Measurements from ENCODE around the gene PEPD.

The PEPD gene

DNA sequence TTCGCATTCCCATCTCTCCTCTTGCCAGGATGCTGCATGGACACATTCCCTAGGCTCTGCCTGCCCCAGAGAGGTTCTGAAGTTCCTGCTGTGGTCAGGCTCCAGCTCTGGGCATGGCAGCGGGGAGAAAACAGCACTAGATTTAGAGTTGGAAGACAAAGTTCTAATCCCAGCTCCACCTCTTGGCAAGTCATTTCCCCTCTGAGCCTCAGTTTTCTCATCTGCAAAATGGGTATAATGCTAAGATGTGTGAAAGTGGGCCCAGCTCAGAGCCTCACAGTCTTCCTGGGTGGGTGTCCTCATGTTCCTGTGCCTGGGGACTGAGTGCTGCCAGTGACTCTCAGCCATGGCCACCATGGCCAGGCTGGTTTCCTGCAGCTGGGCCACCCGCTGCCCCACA lies 9.6 kb downstream of the PEPD start:
- no peak overlapping the region for H3K4me3 Mint-ChIP-seq
- H3K9me3 Mint-ChIP-seq: no peaks in the 10 kb centered on the region
- no peak for DNase-seq (ENCODE audit: low spot score in 2 of 2)
- H3K4me1 Mint-ChIP-seq: peaks cover 11% of the 10 kb centered on the region
- peaks cover 10% of the 10 kb centered on the region for H3K36me3 Mint-ChIP-seq
- ATAC-seq (ENCODE audit: low read depth): no peak
- no peaks in the 10 kb centered on the region for H3K27me3 Mint-ChIP-seq
- no peak overlapping the region for H3K27ac Mint-ChIP-seq

DNA sequence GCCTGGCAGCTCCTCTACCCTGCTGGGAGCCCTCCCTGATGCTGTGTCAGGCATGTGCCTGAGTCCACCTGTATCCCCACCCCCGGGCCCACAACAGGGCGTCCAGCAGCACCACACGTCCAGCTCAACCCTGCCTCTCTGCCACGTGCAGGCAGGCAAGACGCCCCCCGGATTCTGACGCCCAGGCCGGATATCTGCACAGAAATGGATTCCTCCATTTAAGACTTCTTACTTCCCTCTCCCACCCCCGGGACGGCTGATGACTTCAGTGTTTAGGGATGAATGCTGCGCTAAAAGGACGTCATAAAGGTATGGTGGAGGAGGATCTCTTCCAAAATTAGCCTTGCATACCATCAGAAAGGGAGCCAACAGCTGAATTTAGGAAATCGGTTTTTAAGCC lies 10.2 kb downstream of the PEPD start:
- ATAC-seq (ENCODE audit: low read depth) (no peak), DNase-seq (ENCODE audit: low spot score in 2 of 2) (no peak)
- H3K4me1 Mint-ChIP-seq: peaks cover 12% of the 10 kb centered on the region
- no peaks in the 10 kb centered on the region for H3K27me3 Mint-ChIP-seq
- H3K36me3 Mint-ChIP-seq: peaks cover 10% of the 10 kb centered on the region
- no peak overlapping the region for H3K27ac Mint-ChIP-seq
- H3K4me3 Mint-ChIP-seq: no peak overlapping the region
- H3K9me3 Mint-ChIP-seq: no peaks in the 10 kb centered on the region

DNA sequence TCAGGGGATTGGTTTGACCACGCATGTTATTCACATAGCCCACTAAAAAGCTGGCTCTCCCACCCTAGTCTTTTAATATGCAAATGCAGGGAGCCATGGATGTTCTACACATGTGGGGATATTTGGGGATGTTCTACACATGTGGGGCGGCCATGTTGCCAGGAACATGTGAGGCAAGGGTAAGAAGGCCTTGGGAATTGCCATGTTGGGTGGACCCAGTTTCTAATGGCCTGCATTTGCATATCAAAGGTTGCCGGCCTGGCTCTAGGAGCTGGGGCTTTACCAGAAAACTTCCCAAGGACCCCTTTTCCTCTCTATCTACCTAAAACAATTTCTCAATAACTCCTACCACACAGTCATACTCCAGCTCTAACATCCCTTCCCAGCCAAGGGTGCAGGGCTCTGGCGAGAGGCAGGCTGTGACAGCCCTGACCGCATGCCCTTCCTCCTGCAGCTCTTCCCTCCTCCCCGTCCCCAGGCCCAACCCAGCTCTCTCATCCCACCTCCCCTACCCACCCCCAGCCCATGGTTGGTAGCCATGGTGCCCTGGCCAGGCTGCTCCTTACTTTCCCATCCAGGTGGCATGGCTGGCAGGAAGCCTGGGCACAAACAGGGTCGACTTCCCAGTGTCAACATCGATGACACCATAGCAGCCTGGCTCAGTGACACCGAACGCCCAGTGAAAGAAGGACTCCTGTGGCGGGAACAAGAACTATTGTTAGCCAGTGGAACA lies 11.0 kb downstream of the PEPD start:
- Mint-ChIP-seq H3K4me3 (no peak overlapping the region), H3K4me1 (peaks cover 17% of the 10 kb centered on the region), H3K36me3 (peaks cover 14% of the 10 kb centered on the region), H3K27me3 (no peaks in the 10 kb centered on the region), H3K27ac (no peak overlapping the region), H3K9me3 (no peaks in the 10 kb centered on the region)
- ATAC-seq (ENCODE audit: low read depth): no peak
- no peak for DNase-seq (ENCODE audit: low spot score in 2 of 2)

DNA sequence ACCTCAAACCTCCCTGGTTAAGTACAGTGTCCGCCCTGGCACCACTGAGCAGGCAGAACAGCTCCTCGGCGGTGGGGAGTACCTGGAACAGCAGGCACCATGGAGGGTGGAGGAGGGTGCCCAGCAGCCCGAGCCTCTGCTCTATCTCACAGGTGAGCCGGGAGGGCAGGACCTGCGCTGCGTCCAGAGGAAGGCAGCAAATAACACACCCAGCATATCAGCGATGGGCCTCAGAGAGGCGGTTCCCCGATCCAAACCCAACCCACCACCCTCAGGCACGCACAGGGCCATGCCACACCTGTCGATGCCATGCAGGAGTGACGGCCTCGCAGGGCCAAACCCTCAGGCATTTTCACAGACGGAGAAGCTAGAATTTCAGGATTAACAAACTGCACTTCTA lies 11.8 kb downstream of the PEPD start:
- Mint-ChIP-seq H3K4me3 (no peak overlapping the region), H3K27ac (no peak overlapping the region), H3K4me1 (peaks cover 14% of the 10 kb centered on the region), H3K36me3 (peaks cover 15% of the 10 kb centered on the region), H3K9me3 (no peaks in the 10 kb centered on the region), H3K27me3 (no peaks in the 10 kb centered on the region)
- ATAC-seq (ENCODE audit: low read depth) (no peak), DNase-seq (ENCODE audit: low spot score in 2 of 2) (no peak)

DNA sequence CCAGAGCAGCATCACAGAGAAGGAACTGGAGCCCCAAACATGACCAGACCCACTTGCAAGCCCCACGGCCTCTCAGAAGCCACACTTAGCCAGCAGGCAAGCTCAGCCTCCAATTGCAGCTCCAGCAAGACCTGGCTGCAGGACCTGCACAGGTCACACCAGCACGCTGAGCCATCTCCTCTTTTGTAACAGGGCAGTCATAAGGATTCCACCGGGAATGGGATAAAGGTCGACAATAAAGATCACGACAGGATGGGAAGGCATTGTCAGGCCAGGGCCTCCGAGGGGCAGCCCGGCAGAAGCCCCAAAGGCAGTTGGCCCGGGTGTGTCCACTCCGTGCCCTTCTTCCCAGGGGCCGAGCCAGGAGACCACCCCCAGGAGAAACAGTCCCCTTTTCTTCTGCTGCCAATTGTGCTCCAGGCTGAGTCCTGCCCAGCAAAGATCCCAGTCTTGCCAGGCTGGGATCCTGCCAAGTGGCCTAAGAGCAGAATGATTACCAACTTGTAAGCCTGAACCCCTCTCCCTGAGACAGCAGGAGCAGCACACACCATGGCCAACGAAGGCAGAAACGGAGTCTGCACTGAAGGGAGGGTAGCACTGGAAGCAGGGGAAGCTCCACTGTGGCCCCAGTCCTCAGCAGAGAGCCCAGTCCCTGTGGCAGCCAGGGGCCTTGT lies 12.5 kb downstream of the PEPD start:
- no peak overlapping the region for H3K27ac Mint-ChIP-seq
- H3K9me3 Mint-ChIP-seq: no peaks in the 10 kb centered on the region
- no peak for DNase-seq (ENCODE audit: low spot score in 2 of 2)
- no peak for ATAC-seq (ENCODE audit: low read depth)
- H3K36me3 Mint-ChIP-seq: peaks cover 15% of the 10 kb centered on the region
- peaks cover 12% of the 10 kb centered on the region for H3K4me1 Mint-ChIP-seq
- no peaks in the 10 kb centered on the region for H3K27me3 Mint-ChIP-seq
- no peak overlapping the region for H3K4me3 Mint-ChIP-seq

DNA sequence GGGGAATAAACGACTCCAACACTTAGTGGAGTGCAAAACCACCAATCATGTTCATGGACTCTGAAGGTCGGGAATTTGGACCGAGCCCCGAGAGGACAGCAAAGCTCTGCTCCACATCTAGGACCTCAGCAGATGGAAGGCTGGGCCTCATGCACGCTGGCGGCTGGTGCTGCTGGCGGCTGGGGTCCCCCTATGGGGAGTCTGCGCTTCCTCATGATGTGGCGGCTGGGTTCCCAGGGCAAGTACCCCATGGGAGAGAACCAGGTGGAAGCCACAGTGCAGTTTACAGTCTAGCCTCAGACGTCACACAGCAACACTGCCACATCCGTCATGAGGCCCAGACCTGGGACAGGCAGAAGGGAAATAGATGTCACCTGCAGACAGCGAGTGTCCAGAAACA lies 13.2 kb downstream of the PEPD start:
- H3K36me3 Mint-ChIP-seq: peaks cover 15% of the 10 kb centered on the region
- ATAC-seq (ENCODE audit: low read depth) (no peak), DNase-seq (ENCODE audit: low spot score in 2 of 2) (no peak)
- no peak overlapping the region for H3K4me3 Mint-ChIP-seq
- H3K27me3 Mint-ChIP-seq: no peaks in the 10 kb centered on the region
- no peaks in the 10 kb centered on the region for H3K9me3 Mint-ChIP-seq
- H3K4me1 Mint-ChIP-seq: peaks cover 10% of the 10 kb centered on the region
- H3K27ac Mint-ChIP-seq: no peak overlapping the region

DNA sequence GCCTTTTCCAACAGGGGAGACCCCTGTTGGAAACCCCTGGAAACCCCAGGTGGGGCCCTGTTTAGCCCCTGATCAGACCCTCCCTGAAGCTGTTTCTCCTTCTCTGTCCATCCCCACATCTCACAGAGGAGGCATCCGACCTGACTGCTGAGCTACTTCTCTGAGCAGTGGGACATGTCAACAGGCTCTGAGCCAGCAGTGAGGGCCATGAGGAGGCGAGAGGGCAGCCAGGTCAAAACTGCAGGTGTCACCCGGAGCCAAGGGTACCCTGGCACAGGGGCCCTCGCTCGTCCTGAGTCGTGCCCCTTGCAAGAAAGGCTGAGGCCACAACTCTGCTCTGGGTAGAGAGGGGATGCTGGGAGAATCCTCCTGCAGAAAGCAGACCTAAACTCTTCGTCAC lies 13.6 kb downstream of the PEPD start:
- H3K4me3 Mint-ChIP-seq: no peak overlapping the region
- H3K27me3 Mint-ChIP-seq: no peaks in the 10 kb centered on the region
- peaks cover 15% of the 10 kb centered on the region for H3K36me3 Mint-ChIP-seq
- DNase-seq (ENCODE audit: low spot score in 2 of 2) (no peak), ATAC-seq (ENCODE audit: low read depth) (no peak)
- H3K4me1 Mint-ChIP-seq: peaks cover 10% of the 10 kb centered on the region
- no peaks in the 10 kb centered on the region for H3K9me3 Mint-ChIP-seq
- H3K27ac Mint-ChIP-seq: no peak overlapping the region

DNA sequence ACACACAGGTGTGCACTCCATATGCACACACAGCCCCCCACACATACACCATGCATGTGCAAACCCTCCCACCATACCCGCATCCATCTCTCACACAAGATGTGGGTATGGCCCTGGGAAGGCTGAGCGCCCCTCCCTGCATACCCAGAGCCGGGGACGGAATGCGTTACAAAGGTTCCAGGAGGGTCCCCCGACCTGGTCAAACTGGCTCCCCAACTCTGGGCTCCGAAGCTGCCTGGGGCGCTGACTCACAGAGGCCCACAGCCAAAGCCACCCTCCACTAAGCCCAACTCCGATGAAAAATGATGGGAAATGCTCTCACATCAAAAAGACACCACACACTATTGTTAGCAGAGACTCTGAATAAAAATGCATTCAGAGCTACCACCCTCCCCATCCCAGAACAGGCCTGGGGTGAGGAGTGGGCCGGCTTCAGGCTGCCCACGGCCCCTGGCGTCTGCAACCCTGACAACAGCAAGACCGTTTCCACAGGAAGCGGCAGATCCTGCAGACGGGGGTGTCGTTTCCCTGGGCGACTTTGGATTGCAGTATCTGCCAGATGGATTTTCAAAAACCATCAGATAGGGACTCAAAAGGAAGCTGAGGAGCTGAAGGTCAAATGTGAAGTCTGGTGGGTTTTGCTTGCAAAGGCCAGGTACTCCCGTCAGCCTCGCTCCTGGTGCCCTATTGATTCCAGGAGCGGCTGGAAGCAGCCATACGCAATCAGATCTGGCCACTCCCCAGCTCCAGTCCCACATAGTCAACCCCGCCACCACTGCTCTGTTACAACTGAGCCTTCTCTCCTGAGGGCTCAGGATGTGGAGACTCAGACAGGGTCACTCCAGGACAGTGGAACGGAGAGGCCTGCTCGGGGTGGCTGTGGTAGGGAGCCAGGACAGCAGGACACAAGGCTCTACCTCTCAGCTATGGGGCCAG lies 14.3 kb downstream of the PEPD start:
- Mint-ChIP-seq H3K27ac (no peak overlapping the region), H3K27me3 (no peaks in the 10 kb centered on the region), H3K9me3 (no peaks in the 10 kb centered on the region), H3K4me3 (no peak overlapping the region), H3K4me1 (peaks cover 10% of the 10 kb centered on the region), H3K36me3 (peaks cover 15% of the 10 kb centered on the region)
- ATAC-seq (ENCODE audit: low read depth) (no peak), DNase-seq (ENCODE audit: low spot score in 2 of 2) (no peak)

DNA sequence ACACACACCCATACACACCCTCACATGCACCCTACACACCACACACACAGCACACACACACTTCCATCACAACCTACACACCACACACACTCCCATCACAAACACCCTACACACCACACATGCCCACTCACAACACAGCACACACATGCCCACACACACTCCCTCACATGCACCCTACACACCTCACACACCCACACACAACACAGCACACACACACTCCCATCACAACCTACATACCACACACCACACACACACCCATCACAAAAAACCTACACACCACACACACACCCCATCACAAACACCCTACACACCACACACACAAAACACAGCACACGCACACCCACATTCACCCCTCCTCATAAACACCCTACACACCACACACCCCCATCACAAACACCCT lies 15.1 kb downstream of the PEPD start:
- no peak for ATAC-seq (ENCODE audit: low read depth)
- DNase-seq (ENCODE audit: low spot score in 2 of 2): no peak
- no peak overlapping the region for H3K27ac Mint-ChIP-seq
- H3K36me3 Mint-ChIP-seq: peaks cover 14% of the 10 kb centered on the region
- no peaks in the 10 kb centered on the region for H3K27me3 Mint-ChIP-seq
- H3K4me3 Mint-ChIP-seq: no peak overlapping the region
- no peaks in the 10 kb centered on the region for H3K9me3 Mint-ChIP-seq
- peaks cover 10% of the 10 kb centered on the region for H3K4me1 Mint-ChIP-seq

DNA sequence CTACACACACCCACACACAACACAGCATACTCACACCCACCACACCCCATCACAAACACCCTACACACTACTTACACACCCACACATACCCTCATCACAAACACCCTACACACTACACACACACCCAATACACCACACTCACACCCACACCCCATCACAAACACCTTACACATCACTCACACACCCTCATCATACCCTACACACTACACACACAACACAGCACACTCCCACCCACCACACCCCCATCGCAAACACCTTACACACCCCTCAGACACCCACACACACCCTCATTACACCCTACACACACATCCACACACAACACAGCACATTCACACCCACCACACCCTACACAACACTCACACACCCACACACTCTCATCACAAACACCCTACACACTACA lies 15.8 kb downstream of the PEPD start:
- no peak overlapping the region for H3K27ac Mint-ChIP-seq
- no peaks in the 10 kb centered on the region for H3K9me3 Mint-ChIP-seq
- DNase-seq (ENCODE audit: low spot score in 2 of 2) (no peak), ATAC-seq (ENCODE audit: low read depth) (no peak)
- no peaks in the 10 kb centered on the region for H3K27me3 Mint-ChIP-seq
- peaks cover 10% of the 10 kb centered on the region for H3K4me1 Mint-ChIP-seq
- no peak overlapping the region for H3K4me3 Mint-ChIP-seq
- H3K36me3 Mint-ChIP-seq: peaks cover 12% of the 10 kb centered on the region

DNA sequence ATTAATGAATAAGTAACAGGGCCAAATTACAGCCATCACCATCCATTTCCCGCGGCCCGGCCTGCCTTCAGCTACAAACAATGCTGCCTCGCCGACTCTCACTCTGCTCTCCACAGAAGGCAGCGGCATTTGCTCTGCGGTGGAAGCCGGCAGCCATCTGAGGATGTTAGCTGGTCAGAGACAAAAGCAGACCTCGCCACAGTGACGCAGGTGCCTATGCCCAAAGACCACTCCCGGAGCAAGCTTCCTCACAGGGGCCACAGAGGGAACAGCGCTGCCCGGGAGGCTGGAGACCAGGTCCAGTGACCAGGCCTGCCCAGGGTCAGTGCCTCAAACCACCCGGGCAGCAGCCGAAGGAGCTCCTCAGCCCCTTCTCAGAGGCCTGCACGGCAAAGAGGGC lies 16.4 kb downstream of the PEPD start:
- peaks cover 14% of the 10 kb centered on the region for H3K36me3 Mint-ChIP-seq
- peaks cover 10% of the 10 kb centered on the region for H3K4me1 Mint-ChIP-seq
- no peak overlapping the region for H3K27ac Mint-ChIP-seq

DNA sequence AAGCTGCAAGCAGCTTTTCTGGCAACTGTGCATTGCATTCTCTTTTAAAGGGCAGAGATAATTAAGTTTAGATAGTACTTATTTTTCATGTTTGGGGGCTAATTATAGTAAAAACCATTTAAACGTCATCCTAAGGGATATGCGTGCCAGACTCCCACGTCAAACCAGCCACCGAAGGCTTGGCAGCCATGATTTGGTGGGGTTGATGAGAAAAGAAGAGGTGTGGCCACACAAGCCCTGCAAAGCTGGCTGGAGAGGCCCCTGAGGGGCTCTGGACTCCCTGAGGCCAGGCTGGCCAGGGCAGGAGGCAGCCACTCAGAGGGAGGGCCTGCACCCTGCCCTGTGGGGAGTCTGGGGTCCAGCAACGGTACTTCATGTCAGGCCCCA lies 17.5 kb downstream of the PEPD start:
- no peak overlapping the region for H3K4me3 Mint-ChIP-seq
- DNase-seq (ENCODE audit: low spot score in 2 of 2) (no peak), ATAC-seq (ENCODE audit: low read depth) (no peak)
- H3K36me3 Mint-ChIP-seq: peaks cover 13% of the 10 kb centered on the region
- H3K4me1 Mint-ChIP-seq: peaks cover 10% of the 10 kb centered on the region
- no peak overlapping the region for H3K27ac Mint-ChIP-seq
- no peaks in the 10 kb centered on the region for H3K27me3 Mint-ChIP-seq
- no peaks in the 10 kb centered on the region for H3K9me3 Mint-ChIP-seq

More for the DNA sequence above, 16.4 kb downstream of the PEPD start:
- Mint-ChIP-seq H3K4me3 (no peak overlapping the region), H3K9me3 (no peaks in the 10 kb centered on the region), H3K27me3 (no peaks in the 10 kb centered on the region)
- ATAC-seq (ENCODE audit: low read depth): no peak
- no peak for DNase-seq (ENCODE audit: low spot score in 2 of 2)

DNA sequence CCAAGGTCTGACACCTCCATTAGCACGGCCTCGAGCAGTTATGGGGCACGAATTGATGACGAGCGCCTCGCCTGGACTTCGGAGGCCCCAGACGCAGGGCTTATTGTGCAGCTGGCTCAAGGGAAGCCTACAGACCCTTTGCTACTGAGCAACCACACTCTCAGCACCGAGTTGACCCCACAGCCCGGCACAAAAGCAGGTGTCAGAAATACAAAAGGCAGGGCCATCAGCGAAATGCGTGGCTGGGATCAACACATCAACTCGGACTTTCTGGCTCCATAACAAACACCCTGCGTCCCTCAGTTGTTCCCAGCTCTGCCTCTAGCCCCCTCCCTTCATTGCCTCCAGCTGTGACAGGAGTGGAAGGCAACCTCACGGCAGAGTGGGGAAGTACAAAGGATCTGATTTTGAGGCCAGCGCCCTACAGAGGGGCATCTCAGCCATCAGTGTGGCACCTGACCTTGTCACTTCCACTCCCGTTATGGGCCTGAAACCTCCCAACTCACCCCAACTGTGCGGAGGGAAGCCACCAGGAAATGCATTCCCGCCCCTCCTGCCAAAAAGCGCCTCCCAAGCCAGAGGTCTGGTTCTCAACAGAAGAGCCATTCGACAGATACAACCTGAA lies 18.0 kb downstream of the PEPD start:
- peaks cover 15% of the 10 kb centered on the region for H3K36me3 Mint-ChIP-seq
- H3K27me3 Mint-ChIP-seq: no peaks in the 10 kb centered on the region
- no peak overlapping the region for H3K4me3 Mint-ChIP-seq
- peaks cover 10% of the 10 kb centered on the region for H3K4me1 Mint-ChIP-seq
- ATAC-seq (ENCODE audit: low read depth) (no peak), DNase-seq (ENCODE audit: low spot score in 2 of 2) (no peak)
- no peaks in the 10 kb centered on the region for H3K9me3 Mint-ChIP-seq
- no peak overlapping the region for H3K27ac Mint-ChIP-seq

DNA sequence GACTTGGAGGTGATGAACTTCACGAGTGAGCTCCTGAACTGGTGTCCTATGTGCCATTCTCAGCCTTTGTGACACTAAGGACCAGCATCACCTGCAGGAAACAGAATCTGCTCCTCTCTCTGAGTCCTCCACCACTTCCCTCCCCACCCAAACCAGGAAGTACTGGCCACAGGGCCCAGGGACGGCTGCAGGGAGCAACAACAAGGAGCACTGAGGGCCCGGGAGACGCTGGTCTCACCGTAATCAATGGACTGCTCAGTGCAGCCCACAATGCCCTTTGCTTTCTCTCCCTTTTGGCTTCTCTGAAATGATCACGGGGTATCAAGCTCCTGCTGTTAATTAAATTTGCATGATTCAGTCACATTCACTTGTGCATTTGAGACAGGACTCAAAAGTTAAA lies 18.6 kb downstream of the PEPD start:
- Mint-ChIP-seq H3K9me3 (no peaks in the 10 kb centered on the region), H3K27ac (no peak overlapping the region), H3K4me3 (no peak overlapping the region), H3K27me3 (no peaks in the 10 kb centered on the region), H3K36me3 (peaks cover 15% of the 10 kb centered on the region), H3K4me1 (peaks cover 10% of the 10 kb centered on the region)
- ATAC-seq (ENCODE audit: low read depth) (no peak), DNase-seq (ENCODE audit: low spot score in 2 of 2) (no peak)

Data from memory B cell (primary cell).